Stimulated activated CD4-positive, alpha-beta T cell treated with anti-CD3 and anti-CD28 coated beads, Interleukin-12 subunit alpha, Interleukin-12 subunit beta, amount 100 ng/mL, for 48 hours (primary cell): ENCODE results near the gene NT5C2.
"Not testable (repeated sequence)": the region's sequence is repeated elsewhere in the genome, so short reads cannot be mapped to it uniquely, and the experiment has no call there.

ENCODE experiments used
- DNase-seq, 3 donors: peaks; one replicate each; pipeline ENCODE4 v3.0.0-alpha.2; 2020; ENCODE audit warnings: low read depth in 2 of 3, low spot score in 1 of 3

NT5C2 gene

GRCh38 chr10:103095005-103095404 lies 98.1 kb downstream of the NT5C2 start:
- DNase-seq, result no peak

GRCh38 chr10:103090911-103091310 lies 102.2 kb downstream of the NT5C2 start:
- DNase-seq, result no peak

- no peak for DNase-seq
Measured at GRCh38 chr10:103089493-103089892, 103.6 kb downstream of the NT5C2 start.

DNA sequence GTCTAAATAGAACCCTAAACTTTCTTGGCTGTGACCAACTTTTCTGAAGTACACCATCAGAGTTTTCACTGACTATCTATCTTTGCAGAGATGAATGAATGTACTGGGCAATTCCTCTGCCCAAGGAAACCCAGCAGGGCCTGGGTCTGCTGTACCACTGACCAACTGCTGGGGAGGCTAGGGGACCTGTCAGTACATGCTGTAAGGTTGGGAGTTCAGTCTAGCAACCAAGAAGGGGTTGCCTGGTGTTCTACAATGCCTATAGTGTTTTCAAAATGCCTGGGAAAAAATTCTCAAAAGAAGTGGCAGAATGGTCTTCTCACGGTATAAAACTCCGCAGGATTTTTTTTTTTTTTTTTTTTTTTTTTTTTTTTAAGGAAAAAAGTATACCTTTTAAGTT lies 106.3 kb downstream of the NT5C2 start:
- no peak for DNase-seq

DNA sequence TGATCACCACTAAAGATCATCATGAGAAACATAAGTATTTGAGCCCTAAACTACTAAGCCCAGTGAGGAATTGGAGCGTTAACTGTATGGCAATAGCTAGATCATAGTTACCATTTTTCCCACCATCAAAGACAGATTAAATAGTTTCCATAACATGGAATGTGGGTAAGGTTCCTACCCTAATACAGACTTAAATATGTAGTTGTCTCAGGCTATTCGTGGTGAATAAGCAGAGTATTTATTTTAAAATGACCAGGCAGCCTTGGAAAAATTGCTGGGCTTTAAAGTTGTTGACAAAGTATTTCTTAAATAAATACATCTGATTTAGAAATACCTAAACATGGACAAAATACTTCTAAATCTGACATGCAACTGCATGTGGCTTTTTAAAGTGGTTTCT lies 106.8 kb downstream of the NT5C2 start:
- no peak for DNase-seq

GRCh38 chr10:103083977-103084320 lies 109.1 kb downstream of the NT5C2 start:
- DNase-seq, result no peak

DNA sequence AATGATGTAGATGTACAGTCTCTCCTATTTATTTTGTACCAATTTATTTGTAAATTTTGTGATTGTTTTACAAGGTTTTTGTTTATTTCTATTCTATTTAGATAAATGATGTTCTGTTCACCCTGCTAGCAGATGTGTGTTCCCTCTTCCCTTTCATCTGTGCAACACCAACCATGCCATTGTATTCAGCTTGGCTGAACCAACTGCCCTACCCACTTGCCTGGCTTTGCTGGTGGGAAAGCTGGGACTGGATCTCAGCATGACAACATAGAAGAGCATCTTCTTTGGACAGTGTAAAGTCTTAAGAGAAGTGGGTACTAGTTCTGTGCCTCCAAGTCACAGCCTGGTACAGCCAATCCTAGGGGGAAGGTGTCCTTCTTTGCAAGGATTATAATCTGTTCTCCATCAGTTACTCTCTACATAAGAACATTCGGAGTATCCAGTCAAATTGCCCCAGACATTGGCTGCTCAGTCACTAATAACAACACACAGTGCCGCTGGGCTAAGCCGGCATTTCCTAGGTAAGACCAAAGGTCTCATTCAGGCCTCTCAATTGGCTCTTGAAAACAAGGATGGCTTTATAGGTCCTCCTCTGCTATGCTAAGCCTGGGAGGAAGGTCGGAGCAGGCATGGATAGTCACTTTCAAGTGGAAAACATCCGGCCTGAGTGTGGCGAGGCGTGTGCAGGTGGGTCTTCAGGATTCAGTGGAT lies 109.7 kb downstream of the NT5C2 start:
- no peak for DNase-seq

- no peak for DNase-seq
Measured at GRCh38 chr10:103082683-103083082, 110.4 kb downstream of the NT5C2 start.

- no peak for DNase-seq
Measured at GRCh38 chr10:103080891-103081581, 112.0 kb downstream of the NT5C2 start.

- DNase-seq, result no peak
Measured at GRCh38 chr10:103079946-103080345, 113.1 kb downstream of the NT5C2 start.

DNA sequence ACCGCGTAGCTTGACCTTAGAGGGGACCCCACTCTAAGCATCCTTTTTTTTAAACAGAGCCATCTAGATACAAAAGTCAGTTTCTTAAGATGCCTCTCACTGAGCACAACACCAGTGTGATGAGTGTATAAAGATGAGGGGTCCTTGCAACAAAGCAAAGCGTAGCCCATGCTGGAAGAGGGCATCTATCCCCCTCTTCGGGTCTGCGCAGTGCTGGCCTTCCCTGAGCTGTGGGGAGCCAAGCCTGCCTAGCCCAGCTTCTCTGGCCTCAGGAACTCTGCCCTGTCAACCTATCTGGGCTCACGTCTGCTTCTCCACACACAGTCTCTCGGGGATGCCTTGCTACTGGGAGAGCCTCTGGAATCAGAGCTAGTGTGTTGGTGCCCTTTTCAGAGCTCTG lies 114.0 kb downstream of the NT5C2 start:
- DNase-seq, result no peak

GRCh38 chr10:103078676-103079075 lies 114.4 kb downstream of the NT5C2 start:
- DNase-seq, result no peak

- no peak for DNase-seq
Measured at GRCh38 chr10:103078309-103078615, 114.8 kb downstream of the NT5C2 start.

GRCh38 chr10:103077491-103078308 lies 115.4 kb downstream of the NT5C2 start:
- DNase-seq, result no peak

- no peak for DNase-seq
Measured at GRCh38 chr10:103077020-103077419, 116.1 kb downstream of the NT5C2 start.

GRCh38 chr10:103072891-103073290 lies 120.2 kb downstream of the NT5C2 start:
- no peak for DNase-seq

DNA sequence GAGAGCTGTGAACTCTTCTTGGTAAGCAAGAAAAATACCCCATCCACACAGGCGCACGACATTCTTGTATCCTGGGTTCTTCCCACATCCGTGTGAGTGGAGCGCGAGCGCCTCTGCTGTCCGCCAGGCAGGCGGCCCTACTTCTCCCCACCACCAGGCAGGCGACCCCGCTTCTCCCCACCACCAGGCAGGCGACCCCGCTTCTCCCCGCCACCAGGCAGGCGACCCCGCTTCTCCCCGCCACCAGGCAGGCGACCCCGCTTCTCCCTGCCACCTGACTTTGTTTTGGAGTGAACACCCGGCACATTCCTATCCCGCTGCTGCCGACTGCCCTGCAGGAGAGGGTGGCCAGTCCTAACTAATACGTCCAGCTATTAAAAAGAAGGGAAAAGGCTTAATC lies 120.8 kb downstream of the NT5C2 start:
- no peak for DNase-seq

- peak; percentile 36 to 57 (median 55) for DNase-seq
Measured at GRCh38 chr10:103069453-103070331, 123.4 kb downstream of the NT5C2 start.

DNA sequence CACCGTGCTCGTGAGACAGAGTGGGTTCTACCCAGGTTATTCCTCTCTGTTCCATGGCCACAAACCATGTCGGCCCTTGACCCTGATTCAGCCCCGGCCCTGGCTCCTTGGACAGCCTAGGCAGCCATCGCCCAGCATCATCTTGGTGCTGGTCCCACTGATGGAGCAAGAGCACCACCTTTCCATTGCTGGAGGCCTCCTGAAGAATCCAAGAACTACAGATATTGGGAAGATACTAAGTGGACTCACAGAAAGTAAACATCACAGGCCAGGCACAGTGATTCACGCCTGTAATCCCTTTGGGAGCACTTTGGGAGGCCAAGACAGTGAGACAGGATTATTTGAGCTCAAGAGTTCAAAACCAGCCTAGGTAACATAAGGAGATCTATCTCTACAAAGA lies 125.1 kb downstream of the NT5C2 start:
- no peak for DNase-seq

- DNase-seq, result no peak
Measured at GRCh38 chr10:103067484-103067883, 125.6 kb downstream of the NT5C2 start.

DNA sequence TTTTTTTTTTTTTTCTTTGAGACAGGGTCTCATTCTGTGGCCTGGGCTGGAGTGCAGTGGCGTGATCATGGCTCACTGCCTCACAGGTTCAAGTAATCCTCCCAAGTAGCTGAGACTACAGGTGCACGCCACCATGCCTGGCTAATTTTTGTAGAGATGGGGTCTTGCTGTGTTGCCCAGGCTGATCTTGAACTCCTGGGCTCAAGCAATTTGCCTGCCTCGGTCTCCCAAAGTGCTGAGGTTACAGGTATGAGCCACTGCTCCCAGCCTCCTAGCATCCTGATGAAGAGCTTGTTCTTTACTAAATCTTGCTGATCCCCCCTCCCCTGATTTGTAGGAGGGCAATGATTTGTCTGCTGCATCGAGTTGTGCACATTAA lies 126.0 kb downstream of the NT5C2 start:
- not testable (repeated sequence) for DNase-seq
